ENCODE measurements around the gene ALDH3A2.

ALDH3A2 gene

DNA sequence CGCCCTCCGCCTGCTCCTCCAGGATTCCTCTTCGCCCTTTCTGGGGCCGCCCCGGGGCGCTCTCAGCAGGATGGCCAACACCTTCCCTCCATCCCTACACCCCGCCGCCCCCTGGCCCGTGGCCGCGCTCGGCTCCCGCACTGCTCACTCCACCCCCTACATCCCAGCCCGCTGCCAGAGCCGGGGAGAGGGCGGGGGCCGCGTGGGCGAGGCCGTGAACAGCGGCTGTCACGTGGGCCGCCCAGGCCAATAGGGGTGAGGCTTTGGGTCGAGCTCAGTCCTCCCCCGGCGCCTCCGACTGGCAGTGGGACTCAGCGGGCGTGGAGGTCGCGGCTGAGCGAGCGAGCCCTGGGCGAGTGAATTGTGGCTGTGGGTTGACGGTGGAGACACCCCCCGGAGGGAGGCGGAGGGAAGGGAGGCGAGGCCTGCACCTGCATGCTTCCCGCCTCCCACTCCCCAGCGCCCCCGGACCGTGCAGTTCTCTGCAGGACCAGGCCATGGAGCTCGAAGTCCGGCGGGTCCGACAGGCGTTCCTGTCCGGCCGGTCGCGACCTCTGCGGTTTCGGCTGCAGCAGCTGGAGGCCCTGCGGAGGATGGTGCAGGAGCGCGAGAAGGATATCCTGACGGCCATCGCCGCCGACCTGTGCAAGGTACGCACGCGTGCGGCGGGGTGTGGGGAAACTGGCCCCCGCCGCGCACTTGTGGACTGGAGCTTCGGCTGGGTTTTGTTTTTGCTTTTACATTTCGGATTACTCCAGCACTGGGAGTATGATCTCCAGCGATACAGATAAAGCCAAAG lies at the start of gene ALDH3A2:
ALDH3A2 (plus strand) TSS at position 277 of the 799 bp plus-strand sequence; CDS start at position 498, 221 bp downstream.
- DNase-seq (ENCODE audit: low read depth), result peak; percentile 88

DNA sequence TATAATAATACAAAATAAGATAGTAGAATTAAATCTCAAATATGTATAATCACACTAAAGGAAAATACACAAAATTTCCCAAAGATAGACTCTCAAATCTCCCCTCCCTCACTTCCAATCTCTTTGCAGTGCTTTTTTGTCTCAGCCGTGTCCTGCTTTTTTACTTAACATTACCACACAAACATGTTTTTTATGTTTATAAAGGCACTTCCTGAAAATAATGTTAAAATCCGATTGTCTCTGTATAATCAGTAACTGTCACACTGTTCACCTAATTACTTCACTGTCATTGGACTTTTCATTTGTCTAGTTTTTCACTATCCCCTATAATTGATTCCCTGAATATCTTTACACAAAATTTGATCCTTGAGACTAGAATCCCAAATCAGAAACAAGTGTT lies 38.2 kb upstream of the ALDH3A2 start:
- no peak for DNase-seq (ENCODE audit: low read depth)

DNA sequence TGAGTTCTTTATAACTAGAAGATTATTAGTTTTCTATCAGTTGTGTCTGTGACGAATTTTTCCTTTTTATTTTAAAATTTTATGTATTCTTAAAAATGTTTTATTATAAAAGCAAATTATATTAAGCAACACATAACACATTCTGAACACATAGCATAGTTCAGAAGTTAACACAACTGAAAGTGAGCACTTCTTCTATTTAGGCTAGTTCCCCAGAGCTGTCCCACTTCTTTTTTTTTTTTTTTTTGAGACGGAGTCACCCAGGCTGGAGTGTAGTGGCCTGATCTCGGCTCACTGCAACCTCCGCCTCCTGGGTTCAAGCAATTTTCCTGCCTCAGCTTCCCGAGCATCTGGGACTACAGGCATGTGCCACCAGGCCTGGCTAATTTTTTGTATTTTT lies 37.7 kb upstream of the ALDH3A2 start:
- DNase-seq (ENCODE audit: low read depth), result no peak

GRCh38 chr17:19613979-19614378 lies 34.6 kb upstream of the ALDH3A2 start:
- no peak for DNase-seq (ENCODE audit: low read depth)

- DNase-seq (ENCODE audit: low read depth), result no peak
Measured at GRCh38 chr17:19614900-19615299, 33.7 kb upstream of the ALDH3A2 start.

DNA sequence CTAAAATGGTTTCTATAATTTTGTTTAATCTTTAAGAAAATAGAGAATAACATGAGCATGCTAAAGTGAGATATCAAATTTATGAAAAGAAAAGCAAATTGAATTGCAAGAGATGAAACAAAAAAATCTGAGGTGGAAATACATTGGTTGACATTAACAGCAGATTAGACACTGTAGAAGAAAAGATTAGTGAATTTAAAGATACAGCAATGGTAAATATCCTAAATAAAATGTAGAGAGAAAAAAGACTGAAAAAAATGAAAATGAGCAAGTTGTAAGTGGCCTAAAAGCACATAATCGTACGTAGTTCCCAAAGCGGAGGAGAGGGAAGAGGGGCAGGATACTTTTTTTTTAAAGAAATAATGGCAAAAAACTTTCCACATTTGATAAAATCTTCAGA lies 30.5 kb upstream of the ALDH3A2 start:
- no peak for DNase-seq (ENCODE audit: low read depth)

DNA sequence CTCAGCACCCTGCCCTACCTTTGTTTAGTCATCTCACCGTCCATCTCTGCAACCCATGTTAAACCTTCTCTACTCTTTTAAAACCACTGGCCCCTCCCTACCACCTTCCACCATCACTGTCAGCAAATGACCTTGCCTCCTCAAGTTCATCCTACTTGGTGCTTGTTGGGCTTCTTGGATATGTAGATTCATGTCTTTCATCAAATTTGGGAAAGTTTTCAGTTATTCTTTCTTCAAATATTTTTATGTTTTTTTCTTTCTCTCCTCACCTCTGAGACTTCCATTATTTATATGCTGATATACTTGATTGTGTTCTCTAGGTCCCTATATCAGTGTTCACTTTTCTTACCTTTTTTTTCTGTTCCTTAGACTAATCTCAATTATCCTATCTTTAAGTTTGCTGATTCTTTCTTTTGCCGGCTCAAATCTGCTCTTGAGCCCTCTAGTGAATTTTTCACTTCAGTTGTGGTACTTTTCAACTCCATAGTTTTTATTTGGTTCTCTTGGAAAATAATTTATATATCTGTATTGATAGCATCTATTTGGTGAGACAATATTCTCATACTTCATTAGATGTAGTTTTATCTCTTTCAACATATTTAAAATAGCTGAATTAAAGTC lies 28.7 kb upstream of the ALDH3A2 start:
- DNase-seq (ENCODE audit: low read depth), result no peak

GRCh38 chr17:19621697-19622096 lies 26.9 kb upstream of the ALDH3A2 start:
- DNase-seq (ENCODE audit: low read depth), result no peak

- no peak for DNase-seq (ENCODE audit: low read depth)
Measured at GRCh38 chr17:19626079-19626478, 22.5 kb upstream of the ALDH3A2 start.

DNA sequence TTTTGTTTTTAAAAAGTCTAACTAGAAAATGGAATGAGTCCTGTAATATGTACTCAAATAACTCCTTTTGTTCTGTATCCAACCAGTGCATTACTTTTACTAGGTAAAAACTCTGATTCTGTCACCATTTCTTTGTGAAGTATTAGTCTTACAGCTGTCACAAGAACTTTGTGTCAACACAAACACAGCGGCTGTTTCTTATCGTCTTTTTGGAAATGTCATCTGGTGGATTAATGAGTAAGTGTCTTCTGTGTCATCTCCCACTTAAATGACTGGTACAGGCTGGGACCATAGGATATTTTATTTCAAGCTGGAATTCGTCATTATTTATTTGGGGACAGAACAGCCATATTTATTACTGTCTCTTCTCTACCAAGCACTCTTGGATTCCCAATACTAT lies 19.1 kb upstream of the ALDH3A2 start:
- DNase-seq (ENCODE audit: low read depth), result no peak

DNA sequence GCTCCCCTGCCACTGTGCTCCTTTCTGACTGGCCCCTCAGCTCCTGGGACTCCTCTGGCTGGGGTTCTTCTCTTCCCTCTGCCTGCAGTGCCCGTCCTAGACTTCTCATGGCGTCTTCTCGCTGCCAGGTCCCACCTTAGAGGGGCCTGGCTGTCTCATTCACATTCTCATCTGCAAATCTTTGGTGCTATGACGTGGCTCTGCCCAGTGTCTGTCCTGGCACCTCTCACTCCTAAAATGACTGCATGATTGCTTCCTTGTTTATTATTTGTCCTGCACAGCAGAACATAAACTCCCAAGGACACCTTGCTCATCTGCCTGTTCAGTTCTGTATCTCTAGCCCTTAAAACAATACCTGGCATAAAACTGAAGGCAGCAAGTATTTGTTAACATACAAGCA lies 18.5 kb upstream of the ALDH3A2 start:
- DNase-seq (ENCODE audit: low read depth), result no peak

- no peak for DNase-seq (ENCODE audit: low read depth)
Measured at GRCh38 chr17:19630661-19631060, 17.9 kb upstream of the ALDH3A2 start.

GRCh38 chr17:19631905-19632304 lies 16.6 kb upstream of the ALDH3A2 start:
- no peak for DNase-seq (ENCODE audit: low read depth)

GRCh38 chr17:19641687-19642372 lies 6.7 kb upstream of the ALDH3A2 start:
- DNase-seq (ENCODE audit: low read depth), result no peak

- DNase-seq (ENCODE audit: low read depth), result no peak
Measured at GRCh38 chr17:19642373-19642893, 6.1 kb upstream of the ALDH3A2 start.

- DNase-seq (ENCODE audit: low read depth), result no peak
Measured at GRCh38 chr17:19644493-19645210, 3.9 kb upstream of the ALDH3A2 start.

DNA sequence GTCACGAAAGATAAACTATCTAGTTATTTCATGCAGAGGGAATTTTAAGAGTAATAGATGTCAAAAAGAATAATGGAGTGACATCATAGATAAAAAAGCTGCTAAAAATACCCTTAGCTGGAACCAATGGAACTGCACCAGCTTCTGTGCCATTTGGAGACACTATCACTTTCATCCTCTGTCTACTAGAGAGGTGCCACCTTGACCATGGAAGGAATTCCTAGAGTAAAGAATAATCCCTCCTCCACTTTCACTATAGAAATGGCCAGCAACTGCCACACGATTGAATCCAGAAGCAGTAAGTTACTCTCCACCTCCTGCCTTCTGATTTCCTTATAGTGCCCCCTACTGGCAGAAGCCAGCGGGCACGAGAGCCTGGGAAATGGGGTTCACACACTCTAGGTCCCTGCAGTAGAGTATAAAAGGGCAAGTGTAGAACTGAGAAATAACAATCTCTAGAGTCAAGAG lies 2.8 kb upstream of the ALDH3A2 start:
- DNase-seq (ENCODE audit: low read depth), result no peak

- DNase-seq (ENCODE audit: low read depth), result no peak
Measured at GRCh38 chr17:19646788-19647696, 1.5 kb upstream of the ALDH3A2 start.

DNA sequence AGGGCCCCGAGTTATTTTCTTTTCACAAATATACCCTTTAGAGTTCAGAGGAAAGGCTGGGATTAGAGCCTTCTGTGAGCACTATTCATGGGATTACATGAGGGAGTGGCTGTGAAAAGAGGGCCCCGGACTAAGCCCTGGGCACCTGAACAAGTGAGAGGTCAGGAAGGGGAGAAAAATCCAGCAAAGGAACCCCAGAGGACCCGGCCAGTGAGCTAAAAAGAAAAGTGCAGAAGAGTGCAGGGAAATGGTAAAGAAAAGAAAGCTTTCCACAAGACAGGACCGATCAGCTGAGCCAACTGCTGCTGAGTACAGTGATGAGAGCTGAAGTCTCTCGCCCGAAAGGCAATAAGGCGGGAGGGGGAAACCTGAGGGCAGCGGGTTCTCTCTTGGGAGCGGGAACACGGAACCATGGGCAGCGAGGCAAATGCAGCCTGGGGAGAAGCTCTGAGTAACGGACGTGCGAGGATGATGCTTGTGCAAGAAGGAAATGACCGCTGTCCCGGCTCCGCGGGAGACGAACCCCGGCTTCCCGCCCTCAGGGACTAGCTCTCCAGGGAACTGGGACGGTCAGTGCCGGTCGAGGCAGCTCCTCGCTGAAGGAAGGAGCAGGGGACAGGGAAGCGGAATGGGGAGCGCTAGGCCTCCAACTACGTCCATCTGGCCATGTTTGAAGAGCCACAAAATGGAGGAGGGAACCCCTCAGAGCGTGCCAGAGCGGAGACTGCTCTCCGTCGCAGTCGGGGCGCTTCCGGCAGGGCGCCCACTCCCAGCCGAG lies 665 bp upstream of the ALDH3A2 start:
- peak; percentile 60 for DNase-seq (ENCODE audit: low read depth)

- no peak for DNase-seq (ENCODE audit: low read depth)
Measured at GRCh38 chr17:19649274-19649541, 657 bp downstream of the ALDH3A2 start.
